ENCODE data around the gene AFF3.

The AFF3 gene

GRCh38 chr2:100008956-100009355 lies 133.4 kb downstream of the AFF3 start:
- no peak for DNase-seq (ENCODE audit: low spot score)

GRCh38 chr2:100006516-100006915 lies 135.9 kb downstream of the AFF3 start:
- DNase-seq (ENCODE audit: low spot score): no peak

GRCh38 chr2:100004959-100005387 lies 137.4 kb downstream of the AFF3 start:
- DNase-seq (ENCODE audit: low spot score): no peak

GRCh38 chr2:100004348-100004884 lies 138.0 kb downstream of the AFF3 start:
- DNase-seq (ENCODE audit: low spot score): no peak

GRCh38 chr2:100002059-100002458 lies 140.3 kb downstream of the AFF3 start:
- DNase-seq (ENCODE audit: low spot score): no peak

- DNase-seq (ENCODE audit: low spot score): no peak
Measured at GRCh38 chr2:100000915-100001707, 141.3 kb downstream of the AFF3 start.

GRCh38 chr2:99998651-99999320 lies 143.6 kb downstream of the AFF3 start:
- DNase-seq (ENCODE audit: low spot score): no peak

GRCh38 chr2:99989905-99990304 lies 152.5 kb downstream of the AFF3 start:
- no peak for DNase-seq (ENCODE audit: low spot score)

- DNase-seq (ENCODE audit: low spot score): no peak
Measured at GRCh38 chr2:99988599-99988998, 153.8 kb downstream of the AFF3 start.

GRCh38 chr2:99987160-99987559 lies 155.2 kb downstream of the AFF3 start:
- DNase-seq (ENCODE audit: low spot score): no peak

GRCh38 chr2:99984799-99985515 lies 157.4 kb downstream of the AFF3 start:
- DNase-seq (ENCODE audit: low spot score): no peak

GRCh38 chr2:99982744-99983143 lies 159.6 kb downstream of the AFF3 start:
- no peak for DNase-seq (ENCODE audit: low spot score)

GRCh38 chr2:99981840-99982239 lies 160.6 kb downstream of the AFF3 start:
- no peak for DNase-seq (ENCODE audit: low spot score)

- no peak for DNase-seq (ENCODE audit: low spot score)
Measured at GRCh38 chr2:99980176-99980575, 162.2 kb downstream of the AFF3 start.

- no peak for DNase-seq (ENCODE audit: low spot score)
Measured at GRCh38 chr2:99977966-99978365, 164.4 kb downstream of the AFF3 start.

GRCh38 chr2:99975386-99975785 lies 167.0 kb downstream of the AFF3 start:
- DNase-seq (ENCODE audit: low spot score): no peak

GRCh38 chr2:99974682-99975375 lies 167.6 kb downstream of the AFF3 start:
- no peak for DNase-seq (ENCODE audit: low spot score)

GRCh38 chr2:99974275-99974674 lies 168.1 kb downstream of the AFF3 start:
- DNase-seq (ENCODE audit: low spot score): no peak

GRCh38 chr2:99971326-99971900 lies 171.0 kb downstream of the AFF3 start:
- no peak for DNase-seq (ENCODE audit: low spot score)

- DNase-seq (ENCODE audit: low spot score): no peak
Measured at GRCh38 chr2:99970292-99970868, 172.0 kb downstream of the AFF3 start.

GRCh38 chr2:99961196-99961913 lies 181.0 kb downstream of the AFF3 start:
- no peak for DNase-seq (ENCODE audit: low spot score)

All from hematopoietic multipotent progenitor cell treated with erythropoietin and hydrocortisone succinate and interleukin-3 and kit ligand, for 17 days (in vitro differentiated cells).